MG63 (cell line): ENCODE measurements around the gene LBX2. TPM values are rescaled to one million over a fixed set of nuclear protein-coding genes. Genes with fewer than 3 reads are reported as not detected.

Source experiments
- DNase-seq: peaks from one replicate; pipeline ENCODE4 v3.0.0-alpha.2; 2020
- H3K27me3 ChIP-seq: fragments of 250-450 bp; sonication (Bioruptor Pico); 2 replicates; pipeline ENCODE4 v1.5.1; 2020; ENCODE audit warnings: mild to moderate bottlenecking, moderate library complexity
- H3K36me3 ChIP-seq: fragments of 250-450 bp; sonication (Bioruptor Pico); 2 replicates; pipeline ENCODE4 v1.5.1; 2020; ENCODE audit warnings: mild to moderate bottlenecking, moderate library complexity
- H3K4me3 ChIP-seq: fragments of 250-450 bp; sonication (Bioruptor Pico); 2 replicates; pipeline ENCODE4 v1.5.1; 2020; ENCODE audit warnings: mild to moderate bottlenecking, moderate library complexity
- H3K9me3 ChIP-seq: fragments of 250-450 bp; sonication (Bioruptor Pico); 2 replicates; pipeline ENCODE4 v1.5.1; 2020; ENCODE audit warnings: mild to moderate bottlenecking, moderate library complexity
- total RNA-seq: library from RNA; depleted of rRNA; stranded (reverse); fragments of >200 nt; shearing (Covaris generic); gene quantifications from 2 replicates; pipeline ENCODE4 v1.2.3, GENCODE V29; 2014; ENCODE audit warnings: low replicate concordance; rRNA removed

Gene LBX2
- total RNA-seq, 1 experiment from 2014 or later = 0.95 TPM

- H3K4me3 ChIP-seq = peak within 1 kb of the TSS; percentile 72
- peaks cover 27% of the 10 kb centered on the region for H3K36me3 ChIP-seq
- H3K9me3 ChIP-seq = no peaks in the 10 kb centered on the region
- H3K27me3 ChIP-seq = no peaks in the 10 kb centered on the region
- peak; percentile 100 for DNase-seq
Observed at GRCh38 chr2:74458132-74458937, 41.1 kb downstream of the LBX2 start, which contains the start of gene WBP1. Gene WBP1, plus strand, starts transcription at chr2:74458438. Its CDS starts 165 bp downstream, at chr2:74458603.

- Histone ChIP-seq H3K36me3 (peaks cover 20% of the 10 kb centered on the region), H3K27me3 (no peaks in the 10 kb centered on the region), H3K9me3 (no peaks in the 10 kb centered on the region), H3K4me3 (peak overlapping the region; percentile 72)
- DNase-seq = peak; percentile 33
Observed at GRCh38 chr2:74457549-74458131, 41.8 kb downstream of the LBX2 start.

GRCh38 chr2:74457129-74457548 is 42.3 kb downstream of the LBX2 start:
- H3K27me3 ChIP-seq = no peaks in the 10 kb centered on the region
- peak overlapping the region; percentile 72; the same call in 1 of the 2 replicates for H3K4me3 ChIP-seq
- no peaks in the 10 kb centered on the region for H3K9me3 ChIP-seq
- DNase-seq = no peak
- peaks cover 15% of the 10 kb centered on the region for H3K36me3 ChIP-seq

- peak; percentile 91 for DNase-seq
- no peaks in the 10 kb centered on the region for H3K27me3 ChIP-seq
- H3K36me3 ChIP-seq = peaks cover 9% of the 10 kb centered on the region
- H3K4me3 ChIP-seq = peak within 1 kb of the TSS; percentile 67
- no peaks in the 10 kb centered on the region for H3K9me3 ChIP-seq
Observed at GRCh38 chr2:74454654-74455511, 44.5 kb downstream of the LBX2 start, which contains the start of gene INO80B. Gene INO80B, plus strand, starts transcription at chr2:74455087. Its CDS starts 30 bp downstream, at chr2:74455117.

GRCh38 chr2:74450570-74451190 is 48.7 kb downstream of the LBX2 start:
- Histone ChIP-seq H3K27me3 (no peaks in the 10 kb centered on the region), H3K4me3 (no peak overlapping the region), H3K36me3 (no peaks in the 10 kb centered on the region), H3K9me3 (no peaks in the 10 kb centered on the region)
- DNase-seq = no peak

- Histone ChIP-seq H3K9me3 (no peaks in the 10 kb centered on the region), H3K4me3 (no peak overlapping the region), H3K36me3 (no peaks in the 10 kb centered on the region), H3K27me3 (no peaks in the 10 kb centered on the region)
- no peak for DNase-seq
Observed at GRCh38 chr2:74448771-74449170, 50.6 kb downstream of the LBX2 start.

Other genes starting within 250 kb of the LBX2 start
- gene SLC4A5, start 156.2 kb downstream of the LBX2 start, total RNA-seq = under 0.01 TPM in 1 of 2 replicates, not detected in the other
- 99.3 and 150 TPM in 2 replicates for gene DCTN1, start 119.3 kb downstream of the LBX2 start, total RNA-seq
- gene C2orf81, start 78.0 kb downstream of the LBX2 start, total RNA-seq = not detected in 2 replicates
- gene WDR54, start 77.9 kb downstream of the LBX2 start, total RNA-seq = 25.3 and 26.9 TPM in 2 replicates
- 8.8 and 12.7 TPM in 2 replicates for gene RTKN, start 57.7 kb downstream of the LBX2 start, total RNA-seq
- 14.0 and 60.4 TPM in 2 replicates for gene INO80B, start 44.5 kb downstream of the LBX2 start, total RNA-seq
- gene WBP1, start 41.2 kb downstream of the LBX2 start, total RNA-seq = 7.5 and 15.4 TPM in 2 replicates
- gene MOGS, start 34.2 kb downstream of the LBX2 start, total RNA-seq = 23.0 and 51.6 TPM in 2 replicates
- 33.7 and 48.9 TPM in 2 replicates for gene MRPL53, start 26.9 kb downstream of the LBX2 start, total RNA-seq
- 6.8 and 10.8 TPM in 2 replicates for gene CCDC142, start 16.6 kb downstream of the LBX2 start, total RNA-seq
- gene TTC31, start 16.5 kb downstream of the LBX2 start, total RNA-seq = 8.6 and 16.3 TPM in 2 replicates
- gene PCGF1, start 8.1 kb upstream of the LBX2 start, total RNA-seq = 23.9 and 24.4 TPM in 2 replicates
- 0.07 and 1.2 TPM in 2 replicates for gene TLX2, start 14.8 kb upstream of the LBX2 start, total RNA-seq
- not detected in 2 replicates for gene DQX1, start 26.6 kb upstream of the LBX2 start, total RNA-seq
- gene AUP1, start 30.1 kb upstream of the LBX2 start, total RNA-seq = 70.0 and 143 TPM in 2 replicates
- 49.9 and 53.9 TPM in 2 replicates for gene HTRA2, start 30.3 kb upstream of the LBX2 start, total RNA-seq
- 17.8 and 22.9 TPM in 2 replicates for gene LOXL3, start 54.3 kb upstream of the LBX2 start, total RNA-seq
- 10.9 and 21.9 TPM in 2 replicates for gene DOK1, start 55.1 kb upstream of the LBX2 start, total RNA-seq
- gene M1AP, start 148.7 kb upstream of the LBX2 start, total RNA-seq = not detected in 2 replicates
- 1.8 and 1.9 TPM in 2 replicates for gene SEMA4F, start 154.6 kb upstream of the LBX2 start, total RNA-seq